ENCODE measurements around the gene ZNF441.

DNA sequence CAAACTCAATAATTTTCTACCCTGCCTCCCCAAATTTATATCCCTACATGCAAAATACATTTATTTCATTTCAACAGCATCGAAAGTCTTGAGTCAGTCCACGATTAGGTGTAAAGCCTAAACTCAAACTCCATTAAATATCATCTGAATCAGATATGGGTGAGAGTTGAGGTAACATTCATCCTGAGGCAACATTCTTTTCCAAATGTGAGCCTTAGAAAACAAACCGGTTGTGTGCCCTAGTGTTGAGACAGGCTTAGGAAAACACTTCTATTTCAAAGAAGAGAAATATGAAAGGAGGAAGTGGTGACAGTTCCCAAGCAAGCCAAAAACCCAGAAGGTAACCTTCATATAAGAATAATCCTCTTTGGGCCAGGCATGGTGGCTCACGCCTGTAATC, 12.1 kb upstream of the ZNF441 start:
- TF ChIP-seq, protein P1, sequence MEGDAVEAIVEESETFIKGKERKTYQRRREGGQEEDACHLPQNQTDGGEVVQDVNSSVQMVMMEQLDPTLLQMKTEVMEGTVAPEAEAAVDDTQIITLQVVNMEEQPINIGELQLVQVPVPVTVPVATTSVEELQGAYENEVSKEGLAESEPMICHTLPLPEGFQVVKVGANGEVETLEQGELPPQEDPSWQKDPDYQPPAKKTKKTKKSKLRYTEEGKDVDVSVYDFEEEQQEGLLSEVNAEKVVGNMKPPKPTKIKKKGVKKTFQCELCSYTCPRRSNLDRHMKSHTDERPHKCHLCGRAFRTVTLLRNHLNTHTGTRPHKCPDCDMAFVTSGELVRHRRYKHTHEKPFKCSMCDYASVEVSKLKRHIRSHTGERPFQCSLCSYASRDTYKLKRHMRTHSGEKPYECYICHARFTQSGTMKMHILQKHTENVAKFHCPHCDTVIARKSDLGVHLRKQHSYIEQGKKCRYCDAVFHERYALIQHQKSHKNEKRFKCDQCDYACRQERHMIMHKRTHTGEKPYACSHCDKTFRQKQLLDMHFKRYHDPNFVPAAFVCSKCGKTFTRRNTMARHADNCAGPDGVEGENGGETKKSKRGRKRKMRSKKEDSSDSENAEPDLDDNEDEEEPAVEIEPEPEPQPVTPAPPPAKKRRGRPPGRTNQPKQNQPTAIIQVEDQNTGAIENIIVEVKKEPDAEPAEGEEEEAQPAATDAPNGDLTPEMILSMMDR (IDR thresholded peaks at IDR 0.05), result no peak
- no peak for TF ChIP-seq POLR2AphosphoS5 (IDR thresholded peaks at IDR 0.05)

Data from sigmoid colon (tissue), 4 donors.